ENCODE results near the gene PTX4. TPM values are rescaled to one million over a fixed set of nuclear protein-coding genes. Genes with fewer than 3 reads are reported as not detected.
A peak's percentile ranks its signal among the peaks of the same experiment; 100 is the strongest.

Gene PTX4
- total RNA-seq, 1 donor from 2014 or later, result not detected

GRCh38 chr16:1534021-1535020 lies 45.6 kb upstream of the PTX4 start:
- Histone ChIP-seq H3K27me3 (no peaks in the 10 kb centered on the region), H3K36me3 (peaks cover 38 to 39% of the 10 kb centered on the region in 2 donors), H3K9me3 (no peaks in the 10 kb centered on the region), H3K27ac (peak overlapping the region; percentile 90 to 98), H3K4me1 (peaks cover 17 to 54% of the 10 kb centered on the region in 2 donors), H3K4me3 (peak overlapping the region; percentile 68 to 80)
- no peak for DNase-seq (ENCODE audit: low spot score in 2 of 2)
- intact Hi-C loops (cut with DNase I), result loop anchor here (5.0 kb wide), 2 partner anchors 42 to 78 kb away; partner anchors contain the start of genes CRAMP1, IFT140 and TELO2
- TF ChIP-seq CTCF (IDR thresholded peaks at IDR 0.05), result no peak

- Histone ChIP-seq H3K9me3 (no peaks in the 10 kb centered on the region), H3K27me3 (no peaks in the 10 kb centered on the region), H3K4me3 (peak within 1 kb of the TSS; percentile 68 to 80), H3K27ac (peak within 1 kb of the TSS; percentile 90 to 98), H3K36me3 (peaks cover 30% of the 10 kb centered on the region in 2 donors), H3K4me1 (peaks cover 17 to 54% of the 10 kb centered on the region in 2 donors)
- peak in 1 of 2 donors; percentile 86 for DNase-seq (ENCODE audit: low spot score in 2 of 2)
- intact Hi-C loops (cut with DNase I), result loop anchor here (2.0 to 5.0 kb wide), 3 partner anchors 25 to 79 kb away; partner anchors contain the start of genes CRAMP1, IFT140 and TELO2
- TF ChIP-seq CTCF (IDR thresholded peaks at IDR 0.05), result no peak
Measured at GRCh38 chr16:1533443-1533951, 44.8 kb upstream of the PTX4 start, which contains the start of gene TMEM204. Gene TMEM204 (plus strand): TSS chr16:1533666. CDS start chr16:1534276, 610 bp downstream.

GRCh38 chr16:1532771-1533170 lies 44.0 kb upstream of the PTX4 start:
- peaks cover 23% of the 10 kb centered on the region in 2 donors for H3K36me3 ChIP-seq
- no peak for TF ChIP-seq CTCF (IDR thresholded peaks at IDR 0.05)
- peak overlapping the region; percentile 90 to 98 for H3K27ac ChIP-seq
- intact Hi-C loops (cut with DNase I), result loop anchor here (2.0 to 5.0 kb wide), 3 partner anchors 24 to 80 kb away; partner anchors contain the start of genes CRAMP1, IFT140 and TELO2
- H3K9me3 ChIP-seq, result no peaks in the 10 kb centered on the region
- peak overlapping the region; percentile 68 to 80 for H3K4me3 ChIP-seq
- peaks cover 17 to 51% of the 10 kb centered on the region in 2 donors for H3K4me1 ChIP-seq
- no peaks in the 10 kb centered on the region for H3K27me3 ChIP-seq
- DNase-seq (ENCODE audit: low spot score in 2 of 2), result no peak

- Histone ChIP-seq H3K36me3 (peaks cover 17 to 18% of the 10 kb centered on the region in 2 donors), H3K27ac (peak overlapping the region; percentile 90 to 98), H3K4me3 (peak overlapping the region; percentile 68 to 80), H3K9me3 (no peaks in the 10 kb centered on the region), H3K4me1 (peaks cover 17 to 48% of the 10 kb centered on the region in 2 donors), H3K27me3 (no peaks in the 10 kb centered on the region)
- intact Hi-C loops (cut with DNase I), result loop anchor here (2.0 to 5.0 kb wide), 3 partner anchors 23 to 80 kb away; partner anchors contain the start of genes CRAMP1, IFT140 and TELO2
- DNase-seq (ENCODE audit: low spot score in 2 of 2), result peak in 1 of 2 donors; percentile 86
- no peak for TF ChIP-seq CTCF (IDR thresholded peaks at IDR 0.05)
Measured at GRCh38 chr16:1532081-1532760, 43.5 kb upstream of the PTX4 start.

DNA sequence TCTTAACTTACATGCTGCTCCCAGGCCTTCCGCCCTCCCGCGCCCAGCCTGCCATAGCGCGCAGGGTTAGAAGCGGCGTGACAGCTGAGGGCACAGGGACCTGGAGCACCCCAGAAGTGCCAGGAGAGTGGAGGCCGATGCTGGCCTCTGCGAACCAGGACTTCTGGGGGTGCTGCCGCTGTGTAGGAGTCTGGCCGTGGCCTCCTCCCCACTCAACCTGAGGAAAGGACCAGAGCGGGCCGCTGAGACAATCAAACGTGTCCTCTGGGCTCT lies 42.8 kb upstream of the PTX4 start:
- peaks cover 11% of the 10 kb centered on the region in 2 donors for H3K36me3 ChIP-seq
- no peak for TF ChIP-seq CTCF (IDR thresholded peaks at IDR 0.05)
- no peaks in the 10 kb centered on the region for H3K27me3 ChIP-seq
- H3K27ac ChIP-seq, result peak overlapping the region; percentile 90 to 98
- no peak overlapping the region for H3K4me3 ChIP-seq
- intact Hi-C loops (cut with DNase I), result loop anchor here (5.0 kb wide), 2 partner anchors 39 to 81 kb away; partner anchors contain the start of genes CRAMP1, IFT140 and TELO2
- peaks cover 17 to 44% of the 10 kb centered on the region in 2 donors for H3K4me1 ChIP-seq
- DNase-seq (ENCODE audit: low spot score in 2 of 2), result no peak
- no peaks in the 10 kb centered on the region for H3K9me3 ChIP-seq
